GM21381 (cell line): ENCODE results near the gene ADGRD2.

ENCODE experiments used
- ATAC-seq: cut with Tn5 transposase; IDR thresholded peaks from one replicate; pipeline ENCODE4 v1.9.1; 2021; ENCODE audit warnings: mild to moderate bottlenecking, moderate library complexity; ENCODE audit not compliant: unreplicated experiment

Gene ADGRD2

GRCh38 chr9:124506931-124507879 lies 57.0 kb downstream of the ADGRD2 start, which contains the start of gene NR5A1:
Gene NR5A1 (minus strand): TSS chr9:124507399. CDS start chr9:124503395, 4,004 bp downstream.
- ATAC-seq, result no peak

GRCh38 chr9:124507880-124508423 lies 57.7 kb downstream of the ADGRD2 start:
- ATAC-seq, result no peak

- no peak for ATAC-seq
Measured at GRCh38 chr9:124510650-124511425, 60.6 kb downstream of the ADGRD2 start.

GRCh38 chr9:124511426-124511840 lies 61.2 kb downstream of the ADGRD2 start:
- ATAC-seq, result no peak

GRCh38 chr9:124511891-124512805 lies 61.9 kb downstream of the ADGRD2 start:
- no peak for ATAC-seq

GRCh38 chr9:124512806-124513204 lies 62.6 kb downstream of the ADGRD2 start:
- ATAC-seq, result no peak

GRCh38 chr9:124513376-124513994 lies 63.2 kb downstream of the ADGRD2 start:
- no peak for ATAC-seq

- ATAC-seq, result no peak
Measured at GRCh38 chr9:124514125-124514524, 63.9 kb downstream of the ADGRD2 start.

GRCh38 chr9:124514874-124515273 lies 64.6 kb downstream of the ADGRD2 start:
- ATAC-seq, result no peak

GRCh38 chr9:124517600-124517999 lies 67.3 kb downstream of the ADGRD2 start:
- ATAC-seq, result no peak

GRCh38 chr9:124518116-124518515 lies 67.9 kb downstream of the ADGRD2 start:
- ATAC-seq, result no peak

- no peak for ATAC-seq
Measured at GRCh38 chr9:124520206-124520596, 70.0 kb downstream of the ADGRD2 start.

GRCh38 chr9:124521142-124521541 lies 70.9 kb downstream of the ADGRD2 start:
- no peak for ATAC-seq

- no peak for ATAC-seq
Measured at GRCh38 chr9:124522121-124523098, 72.2 kb downstream of the ADGRD2 start.

GRCh38 chr9:124526174-124526573 lies 75.9 kb downstream of the ADGRD2 start:
- ATAC-seq, result no peak

GRCh38 chr9:124527781-124528180 lies 77.5 kb downstream of the ADGRD2 start:
- no peak for ATAC-seq
